A549 (cell line): Measurements from ENCODE around the gene RHO. TPM values are rescaled to one million over a fixed set of nuclear protein-coding genes. Genes with fewer than 3 reads are reported as not detected.

Source experiments
- ATAC-seq, 2 experiments: fragments of 200-7000 bp in 1 of 2; fragments of >200 bp in 1 of 2; cut with Nextera tagmentation in 1 of 2; cut with Tn5 transposase in 1 of 2; 3 replicates each; pipeline versions ENCODE4 v1.8.0 to v1.9.1; 2018 to 2020; ENCODE audit warnings: mild to moderate bottlenecking in 1 of 2, moderate library complexity in 1 of 2
- CTCF ChIA-PET: fragments of 300-600 bp; sonication (Branson Sonifier 250); formaldehyde crosslinking; extraction: SDS; loops from one replicate; lab custom pipeline; 2021; ENCODE audit warnings: antibody characterized with exemption, inconsistent platforms; lab: Yijun Ruan, JAX
- POLR2A ChIA-PET: fragments of 350-600 bp; formaldehyde crosslinking; extraction: SDS; loops from one replicate; lab custom pipeline; 2021; ENCODE audit warnings: antibody characterized with exemption, inconsistent platforms; lab: Yijun Ruan, JAX
- DNase-seq, 2 experiments: peaks; one replicate each; pipeline versions ENCODE4 v3.0.0 to v3.0.0-alpha.2; 2011 to 2016; ENCODE audit warnings: low read depth in 1 of 2, low spot score in 1 of 2
- FAIRE-seq: peaks from 2 replicates; lab custom pipeline; 2011; peaks lifted over from hg19 to GRCh38; lab: Jason Lieb, UNC
- H3K27ac ChIP-seq, 2 experiments: fragments of >200 bp; sonication (Bioruptor Twin); formaldehyde crosslinking; 3 replicates each; pipeline ENCODE4 v1.5.1; 2016 to 2017
- H3K4me1 ChIP-seq: fragments of >200 bp; sonication (Bioruptor Twin); formaldehyde crosslinking; 3 replicates; pipeline ENCODE4 v1.6.1; 2016
- H3K4me2 ChIP-seq: fragments of >200 bp; sonication (Bioruptor Twin); formaldehyde crosslinking; 3 replicates; pipeline ENCODE4 v1.6.1; 2016
- H3K4me3 ChIP-seq: fragments of >200 bp; sonication (Bioruptor Twin); formaldehyde crosslinking; 3 replicates; pipeline ENCODE4 v1.5.1; 2016
- H3K9me3 ChIP-seq: fragments of >200 bp; sonication (Bioruptor Twin); formaldehyde crosslinking; 3 replicates; pipeline ENCODE4 v1.6.1; 2016
- CBX8 ChIP-seq: fragments of 200-600 bp; sonication (generic); IDR thresholded peaks from 2 replicates; pipeline ENCODE4 v1.6.1; 2016
- CHD2 ChIP-seq: fragments of 150-350 bp; IDR thresholded peaks from 2 replicates; pipeline ENCODE4 v1.6.1; 2014; ENCODE audit warnings: low read length; ENCODE audit not compliant: partially characterized antibody
- EHMT2 ChIP-seq: fragments of 200-600 bp; sonication (generic); IDR thresholded peaks from 2 replicates; pipeline ENCODE4 v1.6.1; 2016; ENCODE audit warnings: antibody characterized with exemption, low read depth, mild to moderate bottlenecking, moderate library complexity
- HOXB5 ChIP-seq: fragments of 250-450 bp; sonication (Bioruptor Pico); IDR thresholded peaks from 2 replicates; pipeline ENCODE4 v1.5.0; 2020; ENCODE audit warnings: mild to moderate bottlenecking, moderate library complexity
- JUN ChIP-seq, 2 experiments: fragments of >200 bp; sonication (Bioruptor Twin); formaldehyde crosslinking; IDR thresholded peaks; 2 replicates in 1 of 2; 3 replicates in 1 of 2; pipeline ENCODE4 v1.6.1; 2016 to 2017
- JUNB ChIP-seq: fragments of >200 bp; sonication (Bioruptor Twin); formaldehyde crosslinking; IDR thresholded peaks from 2 replicates; pipeline ENCODE4 v1.6.1; 2016
- KDM1A ChIP-seq: fragments of 200-600 bp; sonication (generic); IDR thresholded peaks from 2 replicates; pipeline ENCODE4 v1.6.1; 2016; ENCODE audit warnings: low read depth, mild to moderate bottlenecking
- RCOR1 ChIP-seq: fragments of 150-350 bp; IDR thresholded peaks from 2 replicates; pipeline ENCODE4 v1.6.1; 2014; ENCODE audit warnings: antibody characterized with exemption, low read length, low read depth
- SREBF2 ChIP-seq: fragments of 450-650 bp; IDR thresholded peaks from 2 replicates; pipeline ENCODE4 v1.6.1; 2014; ENCODE audit warnings: mild to moderate bottlenecking, moderate library complexity
- TP53 ChIP-seq: fragments of 250-450 bp; sonication (Bioruptor Pico); IDR thresholded peaks from 2 replicates; pipeline ENCODE4 v1.5.0; 2021; ENCODE audit warnings: mild to moderate bottlenecking, moderate library complexity
- ZC3H11A ChIP-seq: fragments of 450-650 bp; IDR thresholded peaks from 2 replicates; pipeline ENCODE4 v1.6.1; 2014; ENCODE audit warnings: antibody characterized with exemption, mild to moderate bottlenecking
- WGBS: methylation state at CpG from one replicate; pipeline ENCODE4 v1.1.6; 2017; ENCODE audit errors: missing lambda C conversion rate; 5-methylcytosine and 5-hydroxymethylcytosine counted together
- polyA plus RNA-seq, 4 experiments: library from polyadenylated mRNA; depleted of rRNA in 3 of 4; stranded (reverse); fragments of >200 nt; fragmentation: RNase III in 1 of 4; extraction: RNeasy Plus Mini Kit Qiagen cat#74134 plus additional on column Dnase treatment in 1 of 4; gene quantifications; 2 replicates in 3 of 4; 3 replicates in 1 of 4; pipeline ENCODE4 v1.2.3, GENCODE V29; 2011 to 2017
- TF ChIP-seq, protein P1 (sequence below): fragments of 150-350 bp; IDR thresholded peaks from 2 replicates; pipeline ENCODE4 v1.6.1; 2014; ENCODE audit warnings: low read depth, mild to moderate bottlenecking, low read length
- TF ChIP-seq, protein P2 (sequence below): fragments of 200-600 bp; sonication (generic); IDR thresholded peaks from 2 replicates; pipeline ENCODE4 v1.6.1; 2016; ENCODE audit warnings: antibody characterized with exemption, mild to moderate bottlenecking, moderate library complexity
- TF ChIP-seq, protein P3 (sequence below): fragments of 450-650 bp; IDR thresholded peaks from 2 replicates; pipeline ENCODE4 v1.6.1; 2014; ENCODE audit warnings: antibody characterized with exemption
- TF ChIP-seq, protein P4 (sequence below): fragments of 250-450 bp; sonication (Bioruptor Pico); IDR thresholded peaks from 2 replicates; pipeline ENCODE4 v1.5.0; 2020; ENCODE audit warnings: low read depth, mild to moderate bottlenecking, moderate library complexity
- TF ChIP-seq, protein P5 (sequence below): fragments of >200 bp; sonication (Bioruptor Twin); formaldehyde crosslinking; IDR thresholded peaks from 2 replicates; pipeline ENCODE4 v1.6.1; 2016

The RHO gene
- polyA plus RNA-seq, 2 of the 4 experiments (the other 2 are of a cell fraction) = 0.04 TPM; not detected in 1

DNA sequence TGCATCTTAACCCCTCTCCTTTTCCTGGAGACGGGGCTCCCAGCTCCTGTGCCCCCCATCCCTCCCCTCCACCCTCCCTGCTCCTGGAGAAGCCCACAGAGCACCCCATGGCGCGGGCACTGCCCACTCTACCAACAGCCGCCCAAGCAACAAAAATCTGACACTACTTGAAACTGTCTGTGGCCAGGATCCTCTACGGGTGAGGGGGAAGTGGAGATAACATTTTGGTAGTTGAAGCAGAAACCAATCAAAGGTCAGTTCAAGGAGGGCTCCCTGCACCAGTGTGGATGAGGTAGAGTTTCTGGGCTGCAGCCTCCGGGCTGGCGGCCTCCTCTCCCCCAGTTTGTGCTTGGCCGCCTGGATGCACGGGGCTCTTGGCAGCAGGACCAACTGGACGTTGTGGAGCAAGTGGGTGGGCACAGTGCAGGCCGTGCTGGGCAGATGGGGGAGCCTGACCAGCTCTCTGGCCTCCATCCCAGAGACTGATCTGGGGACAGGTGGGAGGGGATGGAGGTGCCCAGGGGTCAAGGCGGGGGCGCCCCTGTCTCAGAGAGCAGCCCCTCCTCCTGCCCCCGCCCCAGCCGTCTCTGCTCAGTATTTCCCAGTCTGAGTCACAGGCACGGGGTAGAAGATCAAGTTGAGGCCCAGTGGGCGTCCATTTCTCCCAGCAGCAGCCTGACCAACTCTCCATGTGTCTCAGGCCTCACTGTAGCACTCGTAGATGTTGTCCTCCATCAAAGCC lies 27.3 kb downstream of the RHO start:
- no peak overlapping the region for H3K4me3 ChIP-seq
- FAIRE-seq (no peak), ATAC-seq (no peak), DNase-seq (no peak)
- TF ChIP-seq, protein P1, sequence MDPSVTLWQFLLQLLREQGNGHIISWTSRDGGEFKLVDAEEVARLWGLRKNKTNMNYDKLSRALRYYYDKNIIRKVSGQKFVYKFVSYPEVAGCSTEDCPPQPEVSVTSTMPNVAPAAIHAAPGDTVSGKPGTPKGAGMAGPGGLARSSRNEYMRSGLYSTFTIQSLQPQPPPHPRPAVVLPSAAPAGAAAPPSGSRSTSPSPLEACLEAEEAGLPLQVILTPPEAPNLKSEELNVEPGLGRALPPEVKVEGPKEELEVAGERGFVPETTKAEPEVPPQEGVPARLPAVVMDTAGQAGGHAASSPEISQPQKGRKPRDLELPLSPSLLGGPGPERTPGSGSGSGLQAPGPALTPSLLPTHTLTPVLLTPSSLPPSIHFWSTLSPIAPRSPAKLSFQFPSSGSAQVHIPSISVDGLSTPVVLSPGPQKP = no peak
- TF ChIP-seq EHMT2 = no peak
- H3K27ac ChIP-seq = peak overlapping the region in 1 of 2 experiments; percentile 24; a peak in 1 of 6 replicates
- POLR2A ChIA-PET = no interaction called here
- WGBS = 86% methylated on average over 11 of the region's 18 CpGs
- H3K4me1 ChIP-seq = peaks cover 31% of the 10 kb centered on the region
- CTCF ChIA-PET = no interaction called here
- H3K4me2 ChIP-seq = no peak overlapping the region
- H3K9me3 ChIP-seq = no peaks in the 10 kb centered on the region

DNA sequence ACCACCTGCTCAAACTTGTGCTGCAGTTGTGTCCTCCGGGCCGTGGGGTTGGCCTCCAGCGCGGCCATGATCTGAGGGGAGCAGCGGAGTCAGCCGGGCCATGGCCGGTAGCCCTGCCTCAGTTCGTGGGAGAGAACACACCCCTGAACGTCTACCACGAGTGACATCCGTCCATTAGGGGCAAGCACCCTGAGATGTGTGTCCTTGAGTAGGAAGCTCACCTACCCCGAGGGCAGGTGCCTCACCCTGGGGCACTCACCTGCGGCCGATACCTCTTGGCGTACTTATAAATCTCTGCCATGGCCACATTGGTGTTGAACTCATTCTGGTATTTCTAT lies 27.9 kb downstream of the RHO start:
- Histone ChIP-seq H3K4me1 (peaks cover 36% of the 10 kb centered on the region), H3K4me2 (no peak overlapping the region), H3K4me3 (no peak overlapping the region), H3K9me3 (no peaks in the 10 kb centered on the region), H3K27ac (no peak overlapping the region)
- ChIA-PET POLR2A (no interaction called here), CTCF (interaction anchor here (0.9 kb wide), 1 partner anchor 42 kb away, joined by 3 read pairs; no protein-coding TSS in a partner anchor)
- FAIRE-seq (no peak), DNase-seq (no peak), ATAC-seq (no peak)
- 100% methylated on average over 7 of the region's 15 CpGs for WGBS
- TF ChIP-seq JUN (IDR thresholded peaks at IDR 0.05) (no peak), KDM1A (no peak), SREBF2 (no peak), ZC3H11A (no peak), HOXB5 (no peak), CBX8 (no peak), TP53 (CRISPR knock-in tag) (no peak), CHD2 (no peak), RCOR1 (no peak), JUNB (no peak)
- TF ChIP-seq, protein P2, sequence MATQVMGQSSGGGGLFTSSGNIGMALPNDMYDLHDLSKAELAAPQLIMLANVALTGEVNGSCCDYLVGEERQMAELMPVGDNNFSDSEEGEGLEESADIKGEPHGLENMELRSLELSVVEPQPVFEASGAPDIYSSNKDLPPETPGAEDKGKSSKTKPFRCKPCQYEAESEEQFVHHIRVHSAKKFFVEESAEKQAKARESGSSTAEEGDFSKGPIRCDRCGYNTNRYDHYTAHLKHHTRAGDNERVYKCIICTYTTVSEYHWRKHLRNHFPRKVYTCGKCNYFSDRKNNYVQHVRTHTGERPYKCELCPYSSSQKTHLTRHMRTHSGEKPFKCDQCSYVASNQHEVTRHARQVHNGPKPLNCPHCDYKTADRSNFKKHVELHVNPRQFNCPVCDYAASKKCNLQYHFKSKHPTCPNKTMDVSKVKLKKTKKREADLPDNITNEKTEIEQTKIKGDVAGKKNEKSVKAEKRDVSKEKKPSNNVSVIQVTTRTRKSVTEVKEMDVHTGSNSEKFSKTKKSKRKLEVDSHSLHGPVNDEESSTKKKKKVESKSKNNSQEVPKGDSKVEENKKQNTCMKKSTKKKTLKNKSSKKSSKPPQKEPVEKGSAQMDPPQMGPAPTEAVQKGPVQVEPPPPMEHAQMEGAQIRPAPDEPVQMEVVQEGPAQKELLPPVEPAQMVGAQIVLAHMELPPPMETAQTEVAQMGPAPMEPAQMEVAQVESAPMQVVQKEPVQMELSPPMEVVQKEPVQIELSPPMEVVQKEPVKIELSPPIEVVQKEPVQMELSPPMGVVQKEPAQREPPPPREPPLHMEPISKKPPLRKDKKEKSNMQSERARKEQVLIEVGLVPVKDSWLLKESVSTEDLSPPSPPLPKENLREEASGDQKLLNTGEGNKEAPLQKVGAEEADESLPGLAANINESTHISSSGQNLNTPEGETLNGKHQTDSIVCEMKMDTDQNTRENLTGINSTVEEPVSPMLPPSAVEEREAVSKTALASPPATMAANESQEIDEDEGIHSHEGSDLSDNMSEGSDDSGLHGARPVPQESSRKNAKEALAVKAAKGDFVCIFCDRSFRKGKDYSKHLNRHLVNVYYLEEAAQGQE = no peak
- TF ChIP-seq, protein P3, sequence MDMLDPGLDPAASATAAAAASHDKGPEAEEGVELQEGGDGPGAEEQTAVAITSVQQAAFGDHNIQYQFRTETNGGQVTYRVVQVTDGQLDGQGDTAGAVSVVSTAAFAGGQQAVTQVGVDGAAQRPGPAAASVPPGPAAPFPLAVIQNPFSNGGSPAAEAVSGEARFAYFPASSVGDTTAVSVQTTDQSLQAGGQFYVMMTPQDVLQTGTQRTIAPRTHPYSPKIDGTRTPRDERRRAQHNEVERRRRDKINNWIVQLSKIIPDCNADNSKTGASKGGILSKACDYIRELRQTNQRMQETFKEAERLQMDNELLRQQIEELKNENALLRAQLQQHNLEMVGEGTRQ = no peak
- TF ChIP-seq, protein P4, sequence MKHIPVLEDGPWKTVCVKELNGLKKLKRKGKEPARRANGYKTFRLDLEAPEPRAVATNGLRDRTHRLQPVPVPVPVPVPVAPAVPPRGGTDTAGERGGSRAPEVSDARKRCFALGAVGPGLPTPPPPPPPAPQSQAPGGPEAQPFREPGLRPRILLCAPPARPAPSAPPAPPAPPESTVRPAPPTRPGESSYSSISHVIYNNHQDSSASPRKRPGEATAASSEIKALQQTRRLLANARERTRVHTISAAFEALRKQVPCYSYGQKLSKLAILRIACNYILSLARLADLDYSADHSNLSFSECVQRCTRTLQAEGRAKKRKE (CRISPR knock-in tag) = no peak
- TF ChIP-seq, protein P5, sequence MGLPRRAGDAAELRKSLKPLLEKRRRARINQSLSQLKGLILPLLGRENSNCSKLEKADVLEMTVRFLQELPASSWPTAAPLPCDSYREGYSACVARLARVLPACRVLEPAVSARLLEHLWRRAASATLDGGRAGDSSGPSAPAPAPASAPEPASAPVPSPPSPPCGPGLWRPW = no peak
